Neutrophil (primary cell): ENCODE measurements around the gene STOML2.

ENCODE experiments used
- H3K27ac ChIP-seq: fragments of 200-600 bp; sonication (generic); 2 replicates; pipeline ENCODE4 v1.5.1; 2016; ENCODE audit warnings: mild to moderate bottlenecking, moderate library complexity
- H3K27me3 ChIP-seq: fragments of 200-600 bp; sonication (generic); 2 replicates; pipeline ENCODE4 v1.6.0; 2016; ENCODE audit warnings: mild to moderate bottlenecking
- H3K36me3 ChIP-seq: fragments of 200-600 bp; sonication (generic); 2 replicates; pipeline ENCODE4 v1.5.1; 2017
- H3K4me1 ChIP-seq, 2 experiments: fragments of 200-600 bp in 1 of 2; sonication (generic) in 1 of 2; 1 replicate in 1 of 2; 2 replicates in 1 of 2; pipeline versions ENCODE4 v1.5.1 to v1.6.1; 2013 to 2016; ENCODE audit warnings: low read depth in 1 of 2, low read length in 1 of 2, mild to moderate bottlenecking in 1 of 2, moderate library complexity in 1 of 2; ENCODE audit not compliant: control insufficient read depth in 1 of 2, insufficient read depth in 1 of 2
- H3K4me3 ChIP-seq, 2 experiments: fragments of 200-600 bp in 1 of 2; sonication (generic) in 1 of 2; 1 replicate in 1 of 2; 2 replicates in 1 of 2; pipeline ENCODE4 v1.5.1; 2013 to 2016; ENCODE audit warnings: low read depth in 1 of 2, low read length in 1 of 2, mild to moderate bottlenecking in 1 of 2, moderate library complexity in 1 of 2
- H3K9me3 ChIP-seq: fragments of 200-600 bp; sonication (generic); 2 replicates; pipeline ENCODE4 v1.5.1; 2016
- TF ChIP-seq, protein P1 (sequence below): fragments of 200-600 bp; sonication (generic); IDR thresholded peaks from 2 replicates; pipeline ENCODE4 v1.5.1; 2016; ENCODE audit warnings: antibody characterized with exemption

The STOML2 gene

DNA sequence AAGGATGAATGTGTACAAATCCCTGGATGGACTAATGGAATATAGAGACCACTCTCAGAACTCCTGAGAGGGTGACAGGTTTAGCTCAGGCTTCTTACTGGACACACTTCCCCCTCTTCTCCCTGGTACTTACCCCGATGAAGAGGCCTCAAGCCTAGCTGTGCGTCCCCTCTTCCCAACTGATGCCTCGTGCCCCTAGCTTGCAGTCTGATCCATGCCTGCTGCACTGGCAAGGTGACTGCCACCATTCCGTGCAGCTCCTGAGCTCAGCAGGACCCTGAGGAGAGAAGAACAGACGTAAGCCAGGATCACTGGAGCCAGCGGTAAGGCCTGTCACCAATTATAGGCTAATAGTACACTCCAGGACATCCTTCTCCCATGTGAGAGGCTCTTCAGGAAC lies 5.5 kb upstream of the STOML2 start:
- Histone ChIP-seq H3K27me3 (no peaks in the 10 kb centered on the region), H3K27ac (peak overlapping the region; percentile 98), H3K36me3 (peaks cover 65% of the 10 kb centered on the region), H3K4me3 (no peak overlapping the region), H3K4me1 (peaks cover 57% of the 10 kb centered on the region in 2 experiments), H3K9me3 (no peaks in the 10 kb centered on the region)
- TF ChIP-seq, protein P1, sequence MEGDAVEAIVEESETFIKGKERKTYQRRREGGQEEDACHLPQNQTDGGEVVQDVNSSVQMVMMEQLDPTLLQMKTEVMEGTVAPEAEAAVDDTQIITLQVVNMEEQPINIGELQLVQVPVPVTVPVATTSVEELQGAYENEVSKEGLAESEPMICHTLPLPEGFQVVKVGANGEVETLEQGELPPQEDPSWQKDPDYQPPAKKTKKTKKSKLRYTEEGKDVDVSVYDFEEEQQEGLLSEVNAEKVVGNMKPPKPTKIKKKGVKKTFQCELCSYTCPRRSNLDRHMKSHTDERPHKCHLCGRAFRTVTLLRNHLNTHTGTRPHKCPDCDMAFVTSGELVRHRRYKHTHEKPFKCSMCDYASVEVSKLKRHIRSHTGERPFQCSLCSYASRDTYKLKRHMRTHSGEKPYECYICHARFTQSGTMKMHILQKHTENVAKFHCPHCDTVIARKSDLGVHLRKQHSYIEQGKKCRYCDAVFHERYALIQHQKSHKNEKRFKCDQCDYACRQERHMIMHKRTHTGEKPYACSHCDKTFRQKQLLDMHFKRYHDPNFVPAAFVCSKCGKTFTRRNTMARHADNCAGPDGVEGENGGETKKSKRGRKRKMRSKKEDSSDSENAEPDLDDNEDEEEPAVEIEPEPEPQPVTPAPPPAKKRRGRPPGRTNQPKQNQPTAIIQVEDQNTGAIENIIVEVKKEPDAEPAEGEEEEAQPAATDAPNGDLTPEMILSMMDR: no peak

DNA sequence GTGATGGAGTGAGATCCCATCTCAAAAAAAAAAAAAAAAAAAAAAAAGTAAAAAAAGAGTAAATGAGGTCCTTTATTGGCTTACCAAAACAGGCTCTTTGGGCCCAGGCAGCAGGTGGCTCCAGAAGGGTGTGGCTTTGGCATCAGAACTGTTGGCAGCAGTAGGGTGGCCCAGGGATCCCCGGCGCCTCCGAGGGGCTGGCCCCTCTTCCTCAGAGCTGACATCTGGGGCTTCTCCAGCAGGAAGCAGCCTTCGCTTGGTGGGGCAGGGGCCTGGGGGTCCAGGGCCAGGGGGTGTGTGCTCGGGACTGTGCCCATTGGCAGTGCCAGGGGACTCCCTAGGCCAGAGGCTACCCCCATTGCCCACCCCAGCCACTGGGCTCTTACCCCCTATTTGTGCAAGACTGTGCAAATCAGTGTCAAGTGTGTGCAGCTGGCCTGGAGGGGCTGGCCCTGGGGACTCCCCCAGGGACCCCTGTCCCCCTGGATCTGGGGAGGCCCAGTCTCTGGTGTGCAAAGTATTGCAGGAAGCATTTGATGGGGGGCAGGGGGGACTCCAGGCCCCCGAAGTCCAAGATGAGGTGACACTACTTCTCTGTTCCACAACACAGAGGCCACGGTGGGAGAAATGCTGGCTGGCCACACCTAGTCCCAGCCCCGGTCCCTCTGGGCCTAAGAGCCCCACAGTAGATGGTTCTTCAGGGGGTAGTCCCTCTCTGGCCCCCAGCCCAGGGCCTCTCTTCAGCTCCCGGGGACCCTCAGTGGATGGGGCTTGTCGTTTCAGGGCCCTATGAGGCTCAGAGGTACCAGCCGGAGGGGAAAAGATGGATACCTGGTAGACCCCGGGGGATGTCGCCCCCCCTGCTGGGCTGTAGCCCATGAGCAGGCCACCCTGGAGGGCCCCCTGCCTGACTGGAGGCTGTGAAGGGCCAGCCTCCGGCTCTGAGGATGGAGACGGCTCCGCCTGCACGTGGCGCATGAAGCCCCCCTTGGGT lies 4.7 kb upstream of the STOML2 start:
- H3K9me3 ChIP-seq: no peaks in the 10 kb centered on the region
- no peak overlapping the region for H3K4me3 ChIP-seq
- peaks cover 65% of the 10 kb centered on the region for H3K36me3 ChIP-seq
- TF ChIP-seq, protein P1: no peak
- H3K27me3 ChIP-seq: no peaks in the 10 kb centered on the region
- peaks cover 54 to 57% of the 10 kb centered on the region in 2 experiments for H3K4me1 ChIP-seq
- H3K27ac ChIP-seq: no peak overlapping the region

DNA sequence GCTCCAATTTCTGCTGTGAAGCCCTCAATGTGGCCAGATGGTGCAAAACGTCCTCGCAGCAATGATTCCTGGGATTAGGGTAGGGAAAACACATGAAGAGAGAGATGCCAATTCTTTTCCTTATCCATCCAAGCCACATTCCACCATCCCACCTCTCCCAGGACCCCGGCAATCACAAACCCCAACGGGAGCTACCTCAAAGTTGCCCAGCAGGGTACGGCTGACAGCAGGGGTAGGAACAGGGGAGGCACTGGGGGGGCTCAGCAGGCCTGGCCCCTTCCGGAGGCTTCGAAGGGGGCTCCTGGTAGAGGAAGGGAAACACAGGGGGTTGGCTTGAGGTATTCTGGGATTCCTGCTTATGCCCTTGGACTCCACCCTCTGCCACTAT lies 3.4 kb upstream of the STOML2 start:
- Histone ChIP-seq H3K4me3 (no peak overlapping the region), H3K4me1 (peaks cover 49 to 54% of the 10 kb centered on the region in 2 experiments), H3K9me3 (no peaks in the 10 kb centered on the region), H3K27me3 (no peaks in the 10 kb centered on the region), H3K27ac (peak overlapping the region; percentile 8), H3K36me3 (peaks cover 65% of the 10 kb centered on the region)
- TF ChIP-seq, protein P1: no peak

DNA sequence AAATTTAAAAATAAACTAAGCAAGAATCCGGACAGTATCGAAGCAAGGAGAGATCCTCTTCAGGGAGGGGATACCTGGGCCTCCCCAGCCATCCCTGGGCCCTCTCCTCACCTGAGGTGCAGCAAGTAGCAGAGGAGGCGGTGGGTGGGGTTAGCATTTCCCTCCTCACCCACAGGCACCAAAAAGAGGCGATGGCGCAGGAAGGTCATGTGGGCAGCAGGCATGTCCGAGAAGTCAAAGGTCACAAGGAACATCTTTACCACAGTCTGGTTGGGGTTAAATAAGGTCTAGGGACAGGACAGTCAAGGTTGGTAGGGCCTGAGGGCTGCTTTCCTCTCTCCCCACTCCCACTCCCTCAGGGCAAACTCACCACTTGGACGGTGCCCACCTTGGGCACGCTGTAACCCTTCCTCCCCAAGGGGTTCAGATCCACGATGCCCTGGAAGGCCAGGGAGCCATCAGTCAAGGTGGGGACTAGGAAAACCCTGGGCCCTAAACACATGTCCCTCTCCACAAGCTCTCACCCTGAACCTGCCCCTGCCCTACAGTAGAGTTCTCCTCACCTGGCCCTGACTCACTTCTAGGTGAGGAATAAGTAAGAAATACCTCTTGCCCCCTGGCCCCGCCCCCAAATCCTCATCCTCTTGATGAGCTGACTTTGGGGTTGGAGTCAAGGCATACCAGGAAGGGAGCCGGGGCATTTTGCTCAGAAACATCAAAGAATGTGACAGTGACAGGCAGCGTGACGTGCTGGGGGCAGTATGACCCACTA lies 2.8 kb upstream of the STOML2 start:
- Histone ChIP-seq H3K27me3 (no peaks in the 10 kb centered on the region), H3K4me1 (peaks cover 44 to 50% of the 10 kb centered on the region in 2 experiments), H3K9me3 (no peaks in the 10 kb centered on the region), H3K27ac (peak overlapping the region; percentile 8), H3K4me3 (no peak overlapping the region), H3K36me3 (peaks cover 65% of the 10 kb centered on the region)
- TF ChIP-seq, protein P1: no peak

DNA sequence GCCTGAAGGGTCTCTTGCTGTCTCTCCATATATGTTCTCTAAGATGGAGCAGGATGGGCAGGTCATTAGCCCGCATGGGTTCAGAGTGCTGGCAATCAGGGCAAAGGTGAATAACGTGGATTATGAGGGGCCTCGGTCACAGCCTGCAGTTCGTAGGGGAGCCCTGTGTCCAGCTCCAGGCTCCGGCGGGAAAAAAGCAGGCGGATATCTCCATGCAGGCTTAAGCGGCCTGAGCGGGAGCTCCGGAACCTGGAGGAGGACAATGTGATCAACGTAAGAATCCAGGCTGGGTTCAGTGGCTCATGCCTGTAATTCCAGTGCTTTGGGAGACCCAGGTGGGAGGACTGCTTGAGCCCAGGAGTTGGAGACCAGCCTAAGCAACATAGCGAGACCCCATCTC lies 2.2 kb upstream of the STOML2 start:
- no peak overlapping the region for H3K4me3 ChIP-seq
- no peaks in the 10 kb centered on the region for H3K27me3 ChIP-seq
- TF ChIP-seq, protein P1: no peak
- peaks cover 71% of the 10 kb centered on the region for H3K36me3 ChIP-seq
- H3K4me1 ChIP-seq: peaks cover 38 to 44% of the 10 kb centered on the region in 2 experiments
- no peak overlapping the region for H3K27ac ChIP-seq
- no peaks in the 10 kb centered on the region for H3K9me3 ChIP-seq
